Measurements from ENCODE around the gene PIGW.
A peak's percentile ranks its signal among the peaks of the same experiment; 100 is the strongest.

The PIGW gene, protein sequence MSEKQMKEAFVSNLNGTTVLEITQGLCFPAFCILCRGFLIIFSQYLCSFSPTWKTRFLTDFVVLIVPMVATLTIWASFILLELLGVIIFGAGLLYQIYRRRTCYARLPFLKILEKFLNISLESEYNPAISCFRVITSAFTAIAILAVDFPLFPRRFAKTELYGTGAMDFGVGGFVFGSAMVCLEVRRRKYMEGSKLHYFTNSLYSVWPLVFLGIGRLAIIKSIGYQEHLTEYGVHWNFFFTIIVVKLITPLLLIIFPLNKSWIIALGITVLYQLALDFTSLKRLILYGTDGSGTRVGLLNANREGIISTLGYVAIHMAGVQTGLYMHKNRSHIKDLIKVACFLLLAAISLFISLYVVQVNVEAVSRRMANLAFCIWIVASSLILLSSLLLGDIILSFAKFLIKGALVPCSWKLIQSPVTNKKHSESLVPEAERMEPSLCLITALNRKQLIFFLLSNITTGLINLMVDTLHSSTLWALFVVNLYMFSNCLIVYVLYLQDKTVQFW

DNA sequence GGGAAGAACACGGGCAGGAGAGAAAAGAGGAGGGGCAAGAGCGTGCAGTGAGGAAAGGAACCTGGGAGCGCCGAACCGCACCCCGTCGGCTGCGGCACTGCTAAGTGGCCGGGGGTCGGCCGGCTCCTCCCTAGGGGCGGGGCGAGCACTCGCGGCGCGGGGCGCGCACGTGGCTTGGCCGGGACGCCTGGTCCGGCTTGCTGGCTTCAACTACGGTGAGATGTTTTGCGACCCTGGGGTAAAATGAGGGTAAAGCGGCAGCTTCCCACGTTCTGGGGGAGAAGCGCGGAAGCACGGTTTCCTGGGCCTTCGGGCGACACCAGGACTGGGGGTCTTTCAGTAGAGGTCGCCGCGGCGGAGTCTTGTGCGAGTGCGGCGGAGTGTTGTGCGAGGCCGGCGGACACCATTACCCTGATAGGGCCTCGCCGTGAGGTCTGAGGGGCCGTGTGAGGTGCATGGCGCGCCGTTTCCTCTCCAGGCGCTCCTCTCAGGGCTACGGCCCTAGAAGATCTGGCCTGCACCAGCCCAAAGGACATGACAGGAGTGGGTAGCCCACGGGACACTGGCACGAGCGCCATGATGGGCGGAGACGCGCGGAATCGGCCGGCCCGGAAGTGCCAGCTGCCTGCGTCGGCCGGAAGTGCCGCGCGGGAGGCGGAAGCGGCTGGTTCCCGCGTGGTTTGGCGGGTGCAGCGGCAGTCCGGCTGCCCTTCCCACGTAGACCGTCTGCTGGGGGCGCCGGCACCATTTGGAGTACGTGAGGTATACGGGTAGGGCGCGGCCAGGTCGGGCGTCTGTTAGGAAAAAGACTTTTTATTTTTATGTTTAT is at the start of gene PIGW, which contains the start of gene MYO19:
TSS of gene PIGW (plus strand) at position 148 of the 829 bp plus-strand sequence. CDS start 2,115 bp downstream, outside the sequence.
TSS of gene MYO19 (minus strand) at position 29 of the 829 bp plus-strand sequence. CDS start 2,330 bp downstream, outside the sequence.
- peak; percentile 89 for DNase-seq

GRCh38 chr17:36485027-36485426 is 49.8 kb upstream of the PIGW start:
- DNase-seq = no peak

DNA sequence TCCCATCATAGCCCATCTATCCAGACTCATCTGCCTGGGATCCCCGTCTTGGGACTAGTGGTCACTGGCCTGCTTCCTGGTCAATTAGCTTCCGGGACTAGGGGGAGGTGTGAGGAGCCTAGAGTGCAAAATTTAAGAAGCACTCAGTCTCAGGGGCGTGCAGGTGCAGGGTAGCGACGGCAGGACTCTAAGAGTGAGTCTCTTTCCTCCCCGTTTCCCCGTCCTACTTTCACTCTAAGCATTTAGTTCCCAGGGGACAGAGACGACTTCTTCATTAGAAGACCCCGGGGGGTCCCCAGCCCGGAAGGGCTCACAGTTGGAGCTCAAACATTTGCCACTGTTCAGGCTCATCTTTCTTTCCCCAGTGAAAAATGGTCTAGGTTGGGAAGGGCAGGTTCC is 49.0 kb upstream of the PIGW start:
- DNase-seq = no peak

DNA sequence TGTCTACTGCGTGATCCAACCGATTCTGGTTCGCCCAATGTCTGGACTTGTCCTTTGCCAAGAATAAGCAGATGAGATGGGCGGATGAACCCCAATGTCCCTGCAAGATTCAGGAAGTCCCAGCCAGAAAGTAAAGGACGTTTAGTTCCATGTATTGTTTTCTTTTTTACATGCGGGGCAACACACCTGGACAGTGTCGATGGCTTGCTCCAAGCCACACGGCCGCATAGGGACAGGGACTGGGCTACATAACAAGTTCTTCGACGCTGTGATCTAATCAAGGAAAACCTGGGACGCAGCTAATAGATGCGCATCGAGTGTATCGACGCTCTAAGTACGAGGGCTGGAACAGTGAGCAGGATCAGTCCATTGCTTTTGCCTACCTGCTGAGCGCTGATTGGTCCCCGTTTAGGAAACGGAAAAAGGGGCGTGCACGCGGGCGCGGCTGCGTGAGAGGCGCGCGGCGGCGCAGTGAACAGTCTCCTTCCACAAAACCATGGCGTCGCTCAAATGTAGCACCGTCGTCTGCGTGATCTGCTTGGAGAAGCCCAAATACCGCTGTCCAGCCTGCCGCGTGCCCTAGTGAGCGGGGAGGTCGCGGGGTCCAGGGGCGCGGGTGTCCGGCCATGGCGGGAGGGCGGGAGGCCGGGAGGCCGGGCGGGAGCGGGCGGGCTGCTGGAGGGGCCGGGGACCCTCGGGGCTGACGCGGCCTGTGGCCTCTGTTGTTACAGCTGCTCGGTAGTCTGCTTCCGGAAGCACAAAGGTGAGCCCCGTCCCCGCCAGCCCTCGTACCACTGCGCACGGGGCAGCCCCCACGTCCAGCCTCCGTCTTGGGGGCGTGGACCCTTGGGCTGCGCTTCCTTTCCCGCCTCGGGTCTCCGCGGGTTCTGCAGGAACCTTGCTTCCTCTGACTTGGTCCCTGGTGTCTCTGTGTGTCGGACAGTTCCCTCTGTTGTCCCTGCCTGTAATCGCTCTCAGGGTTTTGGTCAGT is 48.3 kb upstream of the PIGW start, which contains the start of gene ZNHIT3:
TSS of gene ZNHIT3 (plus strand) at position 478 of the 991 bp plus-strand sequence. CDS start at position 497, 19 bp downstream.
- peak; percentile 93 for DNase-seq

- no peak for DNase-seq
These were observed 40.8 kb upstream of the PIGW start for GRCh38 chr17:36493956-36494355.

DNA sequence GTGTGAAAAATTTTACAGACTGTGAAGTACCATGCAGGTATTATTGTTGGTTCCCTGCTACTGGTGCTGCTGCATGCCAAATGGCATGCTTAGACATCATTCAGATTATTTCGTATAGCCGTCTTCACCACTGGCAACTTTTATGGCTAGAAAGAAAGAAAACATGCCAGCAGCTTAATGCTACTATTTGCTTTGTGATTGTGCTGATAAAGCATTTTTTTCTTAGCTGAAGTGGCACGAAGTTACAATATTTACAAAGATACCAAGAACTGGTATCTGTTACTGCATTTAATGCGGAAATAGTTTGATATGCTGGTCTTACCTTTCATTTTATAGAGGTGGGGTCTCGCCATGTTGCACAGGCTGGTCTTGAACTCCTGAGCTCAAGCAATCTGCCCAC is 40.1 kb upstream of the PIGW start:
- no peak for DNase-seq

- DNase-seq = no peak
These were observed 39.7 kb upstream of the PIGW start for GRCh38 chr17:36495076-36495578.

GRCh38 chr17:36496018-36496789 is 38.6 kb upstream of the PIGW start:
- no peak for DNase-seq

DNA sequence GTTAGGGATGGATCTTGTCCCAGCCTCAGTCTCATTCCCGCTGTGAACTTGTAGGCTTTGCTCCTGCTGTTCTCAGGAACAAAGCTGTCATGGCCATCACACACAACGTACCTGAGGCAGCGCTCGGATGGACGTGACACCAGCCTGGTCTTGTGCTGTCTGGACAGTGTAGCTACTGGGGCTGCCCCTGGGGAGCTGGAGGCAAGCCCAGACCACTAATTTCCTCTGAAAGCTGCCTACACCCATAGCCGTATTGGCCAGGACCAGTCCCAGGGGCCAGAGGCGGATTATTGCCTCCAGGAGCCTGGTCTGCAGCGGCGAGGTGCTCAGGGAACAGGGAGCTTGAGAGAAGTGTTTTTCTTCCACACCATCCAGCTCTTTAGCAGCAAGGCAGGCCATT is 36.6 kb upstream of the PIGW start:
- no peak for DNase-seq

GRCh38 chr17:36498560-36499300 is 36.1 kb upstream of the PIGW start:
- no peak for DNase-seq

DNA sequence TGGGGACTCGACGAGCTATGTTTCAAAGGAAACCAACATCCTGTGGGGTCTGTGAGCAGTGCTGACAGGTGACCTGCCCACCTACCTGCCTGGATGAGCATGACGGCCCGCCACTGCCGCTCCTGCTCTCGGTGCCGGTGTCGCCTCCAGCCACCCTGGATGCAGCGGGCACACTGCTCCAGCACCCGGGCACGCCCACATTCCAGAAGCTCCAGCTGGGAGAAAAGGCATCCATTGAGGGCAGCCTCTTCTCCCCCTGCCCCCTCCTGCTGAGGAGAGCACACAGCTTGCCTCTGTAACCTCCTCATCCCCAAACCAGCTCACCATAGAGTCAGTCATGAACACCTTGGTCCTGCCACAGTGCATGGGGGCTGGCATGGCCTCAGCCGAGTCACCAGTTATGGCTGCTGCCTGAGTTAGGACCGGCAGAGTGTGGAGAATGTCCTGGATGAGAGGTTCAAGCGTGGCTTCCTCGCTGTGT is 34.0 kb upstream of the PIGW start:
- no peak for DNase-seq

- DNase-seq = no peak
These were observed 33.4 kb upstream of the PIGW start for GRCh38 chr17:36501351-36501750.

GRCh38 chr17:36501963-36502362 is 32.8 kb upstream of the PIGW start:
- no peak for DNase-seq

DNA sequence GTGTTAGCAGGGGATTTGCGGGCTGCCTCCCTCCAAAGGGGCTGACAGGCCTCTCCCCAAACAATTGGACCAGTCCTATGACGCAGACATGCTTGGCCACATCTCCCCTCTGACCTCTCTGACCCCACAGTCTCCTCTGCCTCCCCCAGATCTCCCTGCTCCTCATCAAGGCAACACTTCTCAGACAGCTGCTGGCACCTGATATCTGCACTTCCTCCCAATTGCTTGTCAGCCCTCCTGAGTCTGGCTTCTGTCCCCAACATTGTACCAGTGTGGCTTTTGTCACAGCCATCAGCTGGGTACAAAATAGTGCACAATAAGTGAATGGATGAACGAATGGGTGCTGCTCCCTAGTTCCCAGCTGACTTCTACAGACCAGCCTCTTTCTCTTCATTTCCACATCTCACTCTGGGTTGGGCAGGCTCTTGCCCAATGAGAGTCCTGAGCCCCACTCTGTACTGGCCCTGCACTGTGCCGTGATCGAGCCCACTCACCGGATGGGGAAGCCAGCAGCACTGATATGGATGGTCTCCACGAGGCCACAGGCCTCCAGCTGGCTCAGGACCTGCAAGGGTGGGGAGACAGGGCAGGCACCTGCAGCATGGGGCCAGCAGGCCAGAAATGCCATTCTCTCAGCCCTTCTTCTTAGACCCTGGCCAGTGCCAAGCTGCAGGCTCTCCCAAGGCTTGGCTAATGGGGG is 31.2 kb upstream of the PIGW start:
- DNase-seq = no peak

DNA sequence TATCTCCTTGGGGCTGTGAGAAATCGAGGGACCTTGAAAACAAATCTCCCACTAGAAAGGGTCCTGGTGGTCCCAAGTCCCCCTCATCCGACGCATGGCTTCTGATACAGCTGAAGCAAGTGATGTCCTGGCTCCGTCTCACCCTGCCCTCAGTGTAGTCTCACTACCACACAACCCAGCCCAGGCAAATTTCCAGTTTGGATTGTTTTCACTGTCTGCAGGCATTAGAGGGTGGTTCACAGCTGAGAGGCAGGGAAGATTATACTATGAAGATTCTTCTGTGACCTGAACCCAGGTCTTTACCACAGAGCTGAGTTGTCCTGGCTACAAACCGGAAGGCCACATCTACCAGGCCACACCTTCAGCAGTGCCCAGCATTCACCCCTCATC is 30.6 kb upstream of the PIGW start:
- no peak for DNase-seq

DNA sequence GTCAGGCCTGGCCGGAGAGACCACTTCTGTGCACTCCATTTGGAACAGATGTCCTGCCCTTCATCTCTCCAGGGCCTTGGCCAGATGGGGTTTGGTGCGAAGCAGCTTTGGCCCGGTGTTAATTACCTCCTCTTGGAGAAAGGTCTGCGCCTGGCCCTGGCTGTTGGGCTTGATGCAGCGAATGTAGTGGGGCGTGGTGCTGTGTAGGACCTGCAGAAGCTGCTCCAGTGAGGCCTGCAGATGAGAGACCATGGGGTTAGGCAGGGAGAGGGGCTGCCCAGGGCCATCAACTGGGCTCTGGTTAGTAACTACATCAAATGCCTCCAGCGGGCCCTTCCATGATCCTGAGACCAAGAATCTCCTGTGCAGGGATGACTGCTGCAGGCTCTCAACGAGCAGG is 29.6 kb upstream of the PIGW start:
- DNase-seq = no peak

DNA sequence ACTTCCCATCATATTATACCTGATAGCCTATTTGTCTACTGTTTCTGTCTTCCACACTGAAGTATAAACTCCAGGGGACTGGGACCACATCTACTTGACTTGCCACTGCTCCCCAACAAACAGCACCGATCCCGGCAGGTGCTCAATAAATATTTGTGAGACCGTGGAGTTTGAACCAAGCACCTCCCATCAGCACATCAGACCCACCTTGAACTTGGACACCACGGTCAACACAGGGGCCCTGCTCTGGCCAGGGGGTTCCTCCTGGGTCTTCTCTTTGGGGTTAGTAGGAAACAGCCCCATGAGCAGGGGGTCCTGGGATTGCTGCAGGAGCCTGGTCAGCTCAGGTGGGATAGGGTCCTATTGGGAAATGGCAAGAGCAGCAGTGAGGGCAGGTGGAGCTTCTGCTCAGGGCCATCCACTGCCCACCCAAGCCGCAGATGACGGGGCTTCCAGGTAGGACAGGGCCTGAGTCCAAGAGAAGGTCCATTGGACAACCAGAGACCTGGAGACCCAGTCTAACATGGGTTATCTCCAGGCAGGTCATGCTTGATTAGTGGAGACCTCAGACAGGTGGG is 28.4 kb upstream of the PIGW start:
- no peak for DNase-seq

DNA sequence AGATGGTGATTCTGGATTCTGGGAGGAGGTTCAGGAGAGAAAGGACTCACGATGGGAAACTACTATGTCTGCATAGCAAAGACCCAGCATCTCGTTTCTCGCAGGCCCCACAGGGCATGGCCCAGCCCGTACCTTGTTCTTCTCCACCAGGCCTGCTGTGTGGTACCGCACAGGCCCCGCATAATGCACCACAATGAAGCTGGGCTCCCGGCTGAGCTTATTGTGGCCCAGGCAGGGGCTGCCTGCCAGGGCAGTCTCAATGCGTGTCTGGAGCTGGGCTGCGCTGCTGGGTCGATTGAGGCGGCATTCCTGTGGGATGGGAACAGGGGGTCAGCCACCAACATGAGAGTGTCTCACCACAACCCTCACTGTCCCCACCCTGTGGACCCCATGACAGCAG is 28.0 kb upstream of the PIGW start:
- no peak for DNase-seq

DNA sequence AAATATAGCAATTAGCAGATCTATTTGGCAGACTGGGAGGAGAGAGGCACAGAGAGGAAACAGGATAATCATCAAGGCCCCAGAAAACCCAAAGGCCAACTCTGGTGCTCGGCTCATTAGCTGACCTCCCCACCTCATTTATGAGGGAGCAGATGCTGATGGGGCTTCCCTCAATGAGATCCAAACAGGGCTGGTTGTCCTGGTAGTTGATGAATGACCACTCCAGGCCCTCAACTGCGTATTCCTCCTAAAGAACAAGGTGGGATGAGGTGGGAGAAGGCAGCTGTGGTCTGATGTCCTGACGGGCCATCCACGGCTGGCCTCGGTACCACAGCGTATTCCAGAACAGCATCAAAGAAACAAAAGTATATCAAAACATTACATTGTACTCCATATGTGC is 27.5 kb upstream of the PIGW start:
- DNase-seq = no peak
